BE2C (cell line): ENCODE results near the gene SS18L1.
A peak's percentile ranks its signal among the peaks of the same experiment; 100 is the strongest.

Source experiments
- DNase-seq: peaks from one replicate; pipeline ENCODE4 v3.0.0-alpha.2; 2020
- H3K27me3 ChIP-seq: fragments of 250-450 bp; sonication (Bioruptor Pico); 2 replicates; pipeline ENCODE4 v1.5.1; 2020; ENCODE audit warnings: mild to moderate bottlenecking
- H3K36me3 ChIP-seq: fragments of 250-450 bp; sonication (Bioruptor Pico); 2 replicates; pipeline ENCODE4 v1.5.1; 2020; ENCODE audit warnings: mild to moderate bottlenecking
- H3K4me1 ChIP-seq: fragments of 250-450 bp; sonication (Bioruptor Pico); 2 replicates; pipeline ENCODE4 v1.5.1; 2020
- H3K4me3 ChIP-seq: 2 replicates; pipeline ENCODE4 v1.5.1; 2011; ENCODE audit warnings: low read depth, low read length
- H3K9me3 ChIP-seq: fragments of 250-450 bp; sonication (Bioruptor Pico); 2 replicates; pipeline ENCODE4 v1.5.1; 2020
- CTCF ChIP-seq: IDR thresholded peaks from 2 replicates; pipeline ENCODE4 v1.5.1; 2012; ENCODE audit warnings: mild to moderate bottlenecking, low read depth, low read length

The SS18L1 gene

GRCh38 chr20:62138912-62139311 lies 4.7 kb upstream of the SS18L1 start:
- H3K4me3 ChIP-seq = no peak overlapping the region
- no peak for DNase-seq
- no peaks in the 10 kb centered on the region for H3K9me3 ChIP-seq
- H3K27me3 ChIP-seq = no peaks in the 10 kb centered on the region; the same call in 1 of the 2 replicates
- H3K36me3 ChIP-seq = peaks cover 81% of the 10 kb centered on the region
- TF ChIP-seq CTCF = no peak
- H3K4me1 ChIP-seq = peaks cover 18% of the 10 kb centered on the region

GRCh38 chr20:62139636-62140035 lies 3.9 kb upstream of the SS18L1 start:
- H3K36me3 ChIP-seq = peaks cover 78% of the 10 kb centered on the region
- no peak overlapping the region for H3K4me3 ChIP-seq
- no peak for TF ChIP-seq CTCF
- H3K27me3 ChIP-seq = no peaks in the 10 kb centered on the region; the same call in 1 of the 2 replicates
- H3K4me1 ChIP-seq = peaks cover 18% of the 10 kb centered on the region
- DNase-seq = no peak
- no peaks in the 10 kb centered on the region for H3K9me3 ChIP-seq

GRCh38 chr20:62141043-62141396 lies 2.5 kb upstream of the SS18L1 start:
- Histone ChIP-seq H3K27me3 (no peaks in the 10 kb centered on the region; the same call in 1 of the 2 replicates), H3K9me3 (no peaks in the 10 kb centered on the region), H3K4me1 (peaks cover 18% of the 10 kb centered on the region), H3K36me3 (peaks cover 69% of the 10 kb centered on the region), H3K4me3 (peak overlapping the region; percentile 91)
- no peak for DNase-seq
- TF ChIP-seq CTCF = no peak

GRCh38 chr20:62141397-62142251 lies 1.9 kb upstream of the SS18L1 start:
- H3K4me1 ChIP-seq = peaks cover 18% of the 10 kb centered on the region
- H3K27me3 ChIP-seq = no peaks in the 10 kb centered on the region; the same call in 1 of the 2 replicates
- peaks cover 63% of the 10 kb centered on the region for H3K36me3 ChIP-seq
- H3K9me3 ChIP-seq = no peaks in the 10 kb centered on the region
- peak overlapping the region; percentile 91 for H3K4me3 ChIP-seq
- DNase-seq = no peak
- peak; percentile 69 for TF ChIP-seq CTCF

- peaks cover 18% of the 10 kb centered on the region for H3K4me1 ChIP-seq
- DNase-seq = no peak
- H3K4me3 ChIP-seq = peak overlapping the region; percentile 91
- H3K27me3 ChIP-seq = no peaks in the 10 kb centered on the region; the same call in 1 of the 2 replicates
- H3K36me3 ChIP-seq = peaks cover 63% of the 10 kb centered on the region
- no peak for TF ChIP-seq CTCF
- H3K9me3 ChIP-seq = no peaks in the 10 kb centered on the region
Observed at GRCh38 chr20:62142252-62143080, 1.1 kb upstream of the SS18L1 start.
